HG03039 (cell line): ENCODE data around the gene ZFAND6.
"Not testable (repeated sequence)": the region's sequence is repeated elsewhere in the genome, so short reads cannot be mapped to it uniquely, and the experiment has no call there.

Experiments
- ATAC-seq: cut with Tn5 transposase; IDR thresholded peaks from one replicate; pipeline ENCODE4 v1.9.1; 2021; ENCODE audit warnings: mild to moderate bottlenecking, moderate library complexity; ENCODE audit not compliant: unreplicated experiment

Gene ZFAND6

GRCh38 chr15:80140909-80141308 is 81.4 kb downstream of the ZFAND6 start:
- no peak for ATAC-seq

DNA sequence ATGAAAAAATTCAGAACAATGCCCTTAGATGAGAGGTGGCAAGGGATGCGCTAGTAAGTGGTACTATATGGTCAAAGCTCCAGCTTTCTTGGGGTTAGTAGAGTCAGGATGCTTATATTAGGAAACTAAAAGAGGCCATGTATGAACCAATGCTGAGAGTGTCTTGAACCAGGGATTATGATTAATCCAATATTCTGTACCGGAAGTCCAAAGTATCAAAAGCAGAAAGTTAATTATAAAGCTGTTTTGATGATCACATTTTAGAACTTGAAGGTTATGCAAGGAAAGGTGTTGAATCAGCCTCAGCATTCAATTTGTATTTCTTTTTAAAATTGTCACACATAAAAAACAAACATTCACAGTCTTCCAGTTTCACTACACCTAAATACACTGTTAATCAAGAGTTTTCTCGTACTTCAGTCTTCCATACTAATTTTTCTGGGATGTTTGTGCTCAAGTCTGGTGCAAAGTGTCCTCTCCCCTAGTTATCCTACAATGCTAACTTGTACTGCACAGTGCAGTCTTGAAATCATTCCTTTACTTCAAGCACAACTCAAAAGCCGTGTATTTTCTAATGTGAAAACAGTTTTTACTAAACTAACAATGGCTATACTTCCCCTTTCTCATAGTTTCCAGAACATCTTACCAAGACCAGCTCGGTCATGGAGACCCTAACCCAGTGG is 82.6 kb downstream of the ZFAND6 start:
- ATAC-seq = no peak

DNA sequence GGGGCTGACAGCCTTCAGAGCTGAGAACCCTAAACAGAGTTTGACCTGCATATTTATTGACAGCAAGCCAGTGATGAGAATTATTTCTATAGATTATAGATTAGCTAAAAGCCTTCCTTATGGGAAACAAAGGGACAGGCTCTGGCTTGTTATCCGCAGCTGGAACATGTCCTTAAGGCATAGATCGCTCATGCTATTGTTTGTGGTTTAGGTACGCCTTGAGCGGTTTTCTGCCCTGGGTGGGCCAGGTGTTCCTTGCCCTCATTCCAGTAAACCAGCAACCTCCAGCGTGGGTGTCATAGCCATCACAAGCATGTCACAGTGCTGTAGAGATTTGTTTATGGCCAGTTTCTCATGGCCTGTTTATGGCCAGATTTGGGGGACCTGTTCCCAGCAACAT is 83.2 kb downstream of the ZFAND6 start:
- ATAC-seq = no peak

GRCh38 chr15:80151148-80151547 is 91.7 kb downstream of the ZFAND6 start:
- no peak for ATAC-seq

DNA sequence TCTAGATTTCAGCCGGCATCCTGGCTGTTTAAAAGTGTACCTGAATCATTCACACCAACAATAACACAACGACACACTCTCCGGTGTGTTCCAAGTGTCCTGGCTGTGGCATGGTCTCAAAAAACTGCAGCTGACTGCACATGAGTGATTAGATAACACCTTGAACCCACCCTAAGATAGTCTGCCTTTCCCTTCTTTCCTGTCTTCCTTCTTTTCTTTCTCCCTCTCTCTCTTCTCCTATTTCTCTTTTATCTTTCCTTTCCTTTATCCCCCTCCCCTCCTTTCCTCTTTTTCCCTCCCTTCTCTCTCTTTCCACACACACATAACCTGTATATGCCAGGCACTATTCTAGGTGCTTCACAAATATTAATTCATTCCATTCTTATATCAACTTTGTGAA is 92.1 kb downstream of the ZFAND6 start:
- ATAC-seq = no peak

DNA sequence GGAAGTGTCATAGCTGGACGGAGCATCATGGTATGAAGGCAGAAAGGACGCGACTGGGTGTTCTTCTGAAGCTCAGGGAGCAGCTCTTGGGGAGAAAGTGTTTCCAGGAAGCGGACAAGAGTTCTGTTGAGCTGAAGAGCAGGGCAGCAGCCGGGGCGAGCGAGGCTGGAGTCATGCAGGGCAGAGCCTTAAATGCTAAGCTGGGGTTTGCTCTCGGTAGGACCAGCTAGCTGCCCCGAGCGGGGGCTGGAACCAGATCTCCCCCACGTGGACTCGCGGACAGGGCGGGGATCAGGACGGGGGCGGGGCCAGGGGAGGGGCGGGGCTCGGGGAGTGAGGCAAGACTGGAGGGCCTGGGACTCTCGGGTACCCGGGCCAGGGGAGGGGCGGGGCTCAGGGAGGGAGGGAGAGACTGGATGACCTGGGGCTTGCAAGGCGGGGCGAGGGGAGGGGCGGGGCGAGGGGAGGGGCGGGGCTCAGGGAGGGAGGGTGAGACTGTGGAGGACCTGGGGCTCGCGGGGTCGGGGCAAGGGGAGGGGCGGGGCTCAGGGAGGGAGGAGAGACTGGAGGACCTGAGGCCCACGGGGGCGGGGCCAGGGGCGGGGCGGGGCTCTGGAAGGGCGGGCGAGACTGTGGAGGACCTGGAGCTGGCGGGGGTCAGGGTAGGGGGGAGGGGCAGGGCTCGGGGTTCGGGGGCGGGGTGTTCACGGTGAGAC is 92.9 kb downstream of the ZFAND6 start:
- peak; percentile 64 for ATAC-seq

- peak; percentile 39 for ATAC-seq
Measured at GRCh38 chr15:80152896-80153876, 93.7 kb downstream of the ZFAND6 start, which contains the start of gene FAH. FAH (plus strand) TSS chr15:80152999; CDS start chr15:80153055, 56 bp downstream.

GRCh38 chr15:80153900-80154299 is 94.4 kb downstream of the ZFAND6 start:
- ATAC-seq = no peak

DNA sequence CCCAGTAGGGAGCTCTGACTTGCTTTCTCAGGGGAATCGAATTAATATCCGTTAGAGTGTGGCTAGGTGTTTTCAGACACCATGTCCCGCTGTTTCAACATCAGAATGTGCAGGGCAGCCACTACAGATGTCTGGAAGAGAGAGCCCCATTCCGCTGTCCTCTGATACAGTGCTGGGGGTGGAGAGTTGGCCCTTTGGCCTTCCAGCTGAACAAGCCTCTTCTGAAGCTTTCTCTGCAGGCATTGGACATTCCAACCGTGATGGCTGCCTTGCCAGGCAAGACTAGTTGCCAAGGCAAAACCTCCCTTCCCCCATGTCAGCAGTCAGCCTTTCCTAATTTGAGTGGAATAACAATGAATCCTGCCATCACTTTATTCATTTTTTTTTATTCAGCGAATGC is 94.9 kb downstream of the ZFAND6 start:
- ATAC-seq = no peak

GRCh38 chr15:80155001-80155377 is 95.5 kb downstream of the ZFAND6 start:
- ATAC-seq = no peak

GRCh38 chr15:80155378-80156175 is 96.1 kb downstream of the ZFAND6 start:
- not testable (repeated sequence) for ATAC-seq

DNA sequence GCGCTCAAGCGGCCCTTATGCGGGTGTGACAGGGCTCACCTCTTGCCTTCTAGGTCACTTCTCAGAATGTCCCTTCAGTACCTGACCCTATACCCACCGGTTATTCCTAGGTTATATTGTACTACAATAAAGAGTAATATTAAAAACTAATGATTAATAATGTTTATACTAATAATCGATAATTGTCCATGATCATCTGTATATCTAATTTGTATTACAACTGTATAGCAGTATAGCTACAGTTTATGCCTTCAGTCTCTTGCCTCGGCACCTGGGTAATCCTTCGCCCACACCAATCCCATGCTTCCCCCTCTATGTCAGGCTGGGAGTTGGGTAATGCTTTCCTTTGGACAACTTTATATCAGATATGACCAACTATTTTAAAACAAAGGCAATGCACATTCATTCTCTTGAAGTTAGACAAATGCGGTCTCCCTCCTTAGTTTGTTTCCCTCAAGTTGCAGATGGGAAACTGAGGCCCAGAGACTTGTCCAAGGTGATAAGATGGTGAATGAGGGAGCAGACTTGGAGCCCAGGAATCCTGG is 96.8 kb downstream of the ZFAND6 start:
- no peak for ATAC-seq

- no peak for ATAC-seq
Measured at GRCh38 chr15:80157215-80157614, 97.7 kb downstream of the ZFAND6 start.

GRCh38 chr15:80159301-80159700 is 99.8 kb downstream of the ZFAND6 start:
- ATAC-seq = no peak

GRCh38 chr15:80159811-80160569 is 100.5 kb downstream of the ZFAND6 start:
- no peak for ATAC-seq

- peak; percentile 55 for ATAC-seq
Measured at GRCh38 chr15:80160570-80161156, 101.2 kb downstream of the ZFAND6 start.

DNA sequence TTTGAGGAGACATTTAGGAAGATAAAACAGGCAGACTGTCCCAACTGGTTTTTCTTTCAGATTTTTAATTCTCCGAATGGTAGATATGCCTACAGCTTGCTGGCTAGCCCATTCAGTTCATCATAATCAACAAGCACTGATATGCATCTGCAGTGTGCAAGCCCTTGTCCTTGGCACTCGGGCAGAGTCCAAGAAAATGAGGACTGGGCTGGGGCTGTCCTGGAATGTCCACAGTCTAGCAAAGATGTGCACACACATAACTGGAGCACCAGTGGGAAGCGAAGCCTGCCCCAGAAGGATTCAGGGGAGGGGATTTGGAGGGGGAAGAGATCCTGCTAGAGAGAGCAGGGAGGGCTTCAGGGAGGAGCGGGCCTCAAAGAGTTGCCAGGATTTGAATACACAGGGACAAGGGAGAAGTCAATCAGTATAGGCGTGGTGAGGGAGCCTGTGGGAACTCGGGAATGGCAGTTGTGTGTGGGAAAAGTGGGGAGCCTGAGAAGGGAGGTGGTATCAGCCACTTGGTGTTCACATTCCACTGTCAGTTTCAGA is 102.1 kb downstream of the ZFAND6 start:
- no peak for ATAC-seq

DNA sequence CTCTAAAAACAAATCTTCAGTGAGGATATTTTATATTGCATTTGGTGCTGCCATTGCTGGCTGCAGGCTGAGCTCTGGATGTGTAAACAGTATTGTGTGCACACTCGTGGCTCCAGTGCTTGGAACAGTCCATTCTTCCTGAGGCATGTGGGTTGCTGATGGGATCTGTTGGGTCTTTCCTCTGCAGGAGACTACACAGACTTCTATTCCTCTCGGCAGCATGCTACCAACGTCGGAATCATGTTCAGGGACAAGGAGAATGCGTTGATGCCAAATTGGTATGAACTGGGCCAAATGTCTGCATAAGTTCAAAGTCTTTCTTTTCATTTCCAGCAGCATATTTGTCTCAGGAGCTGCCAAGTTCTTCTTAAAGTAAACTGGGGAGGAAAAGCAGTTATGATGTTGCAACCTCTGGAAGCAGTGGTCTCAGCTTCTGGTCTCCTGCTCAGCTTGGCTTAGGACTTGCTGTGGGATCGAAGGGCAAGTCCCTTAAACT is 102.6 kb downstream of the ZFAND6 start:
- ATAC-seq = no peak

DNA sequence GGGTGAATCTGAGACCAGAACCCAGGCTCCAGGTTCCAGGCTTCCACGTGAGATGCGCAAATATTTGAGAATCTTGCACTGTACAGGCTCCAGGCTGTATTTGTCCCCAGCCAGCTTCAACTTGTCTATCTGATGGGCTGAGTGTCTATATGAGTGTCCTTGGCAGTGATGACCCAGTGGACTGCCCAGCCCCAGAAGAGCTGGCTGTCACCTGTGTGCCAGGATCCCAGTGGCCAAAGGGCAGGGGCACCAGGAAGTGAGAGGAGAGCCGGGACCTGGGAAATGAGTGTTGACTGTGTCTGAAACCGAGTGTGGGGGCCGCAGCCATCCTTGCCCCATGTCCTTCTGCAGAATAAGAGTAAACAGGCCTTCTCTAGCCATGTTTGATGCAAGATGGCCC is 103.7 kb downstream of the ZFAND6 start:
- ATAC-seq = no peak
